Measurements from ENCODE around the gene SLC35E1.
"Not testable (repeated sequence)": the region's sequence is repeated elsewhere in the genome, so short reads cannot be mapped to it uniquely, and the experiment has no call there.

The SLC35E1 gene

DNA sequence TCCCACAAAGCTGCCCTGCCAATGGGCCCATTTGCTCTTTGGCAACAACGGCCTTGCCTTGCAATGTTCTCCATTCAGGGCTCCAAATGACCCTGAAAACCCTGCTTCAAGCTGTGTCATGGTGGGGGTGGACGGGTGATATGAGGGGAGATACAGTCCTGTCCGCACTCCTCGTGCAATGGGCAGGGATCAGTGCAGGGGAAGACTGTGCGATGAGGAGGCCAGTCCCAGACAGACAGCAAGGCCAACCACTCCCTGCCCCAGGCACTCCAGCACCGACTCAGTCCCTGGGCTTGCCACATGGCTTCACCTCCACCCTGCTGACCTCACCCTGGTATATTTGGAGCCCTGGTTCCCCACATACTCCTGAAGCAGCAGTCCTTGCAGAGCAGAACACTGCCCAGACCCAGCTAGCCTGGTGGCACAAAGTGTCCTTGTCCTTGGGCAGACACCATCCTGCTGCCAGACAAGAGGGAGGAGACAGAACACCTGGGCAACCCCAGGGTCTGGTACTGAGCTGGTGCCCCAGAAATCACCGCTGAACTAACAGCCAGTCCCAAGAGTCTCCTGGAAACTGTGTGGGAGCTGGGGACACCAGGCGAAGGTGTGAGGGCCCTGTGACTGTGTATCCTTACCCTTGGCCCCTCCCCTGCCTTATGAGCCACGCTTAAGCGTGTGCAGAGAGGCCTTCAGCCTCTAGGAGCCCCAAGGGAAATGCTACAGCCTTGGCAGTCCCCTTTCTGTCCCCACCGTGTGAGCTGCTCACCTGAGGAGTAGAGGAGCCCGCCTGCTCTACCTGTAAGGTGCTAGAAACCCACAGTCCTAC, 9.1 kb upstream of the SLC35E1 start:
- no peak for DNase-seq

DNA sequence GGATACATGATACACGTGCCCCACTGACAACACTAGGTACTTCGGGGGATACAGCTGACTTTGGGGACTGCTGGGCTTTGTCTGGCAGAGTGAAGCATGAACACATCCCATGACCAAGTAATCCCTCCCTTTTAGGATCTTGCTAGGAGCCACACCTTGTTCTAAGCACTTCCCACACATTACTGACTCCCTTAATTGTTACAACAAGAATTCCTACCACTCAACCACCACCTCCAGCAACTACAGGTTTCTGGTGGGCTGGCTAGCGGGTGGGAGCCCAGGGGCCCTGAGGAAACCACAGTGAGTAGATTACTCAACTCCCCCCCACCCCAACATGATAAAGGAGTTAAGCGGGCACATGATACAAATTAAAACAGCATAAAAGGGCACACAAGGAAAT, 7.2 kb upstream of the SLC35E1 start:
- no peak for DNase-seq

DNA sequence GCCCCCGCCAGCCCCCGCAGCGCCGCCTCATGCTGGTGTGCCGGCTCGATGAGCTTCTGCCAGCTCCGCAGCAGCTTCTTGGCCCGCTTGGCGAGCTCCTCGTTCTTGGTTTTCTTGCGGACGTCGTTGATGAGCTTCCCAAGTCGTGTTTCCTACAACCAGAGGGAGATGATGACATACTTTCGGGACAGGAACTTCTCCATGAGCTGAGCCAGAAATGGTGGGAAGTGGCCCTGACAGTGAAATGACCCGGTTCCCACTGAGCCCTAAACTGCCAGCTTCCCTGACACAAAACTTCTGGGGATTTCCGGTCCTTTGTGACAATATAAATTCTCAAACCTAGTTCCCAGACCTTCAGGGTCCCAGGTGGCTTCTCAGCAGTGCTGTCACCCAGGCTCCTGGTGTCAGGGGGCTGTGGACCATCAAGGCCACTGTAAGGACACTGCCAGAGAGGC, 5.3 kb upstream of the SLC35E1 start:
- DNase-seq, result no peak

DNA sequence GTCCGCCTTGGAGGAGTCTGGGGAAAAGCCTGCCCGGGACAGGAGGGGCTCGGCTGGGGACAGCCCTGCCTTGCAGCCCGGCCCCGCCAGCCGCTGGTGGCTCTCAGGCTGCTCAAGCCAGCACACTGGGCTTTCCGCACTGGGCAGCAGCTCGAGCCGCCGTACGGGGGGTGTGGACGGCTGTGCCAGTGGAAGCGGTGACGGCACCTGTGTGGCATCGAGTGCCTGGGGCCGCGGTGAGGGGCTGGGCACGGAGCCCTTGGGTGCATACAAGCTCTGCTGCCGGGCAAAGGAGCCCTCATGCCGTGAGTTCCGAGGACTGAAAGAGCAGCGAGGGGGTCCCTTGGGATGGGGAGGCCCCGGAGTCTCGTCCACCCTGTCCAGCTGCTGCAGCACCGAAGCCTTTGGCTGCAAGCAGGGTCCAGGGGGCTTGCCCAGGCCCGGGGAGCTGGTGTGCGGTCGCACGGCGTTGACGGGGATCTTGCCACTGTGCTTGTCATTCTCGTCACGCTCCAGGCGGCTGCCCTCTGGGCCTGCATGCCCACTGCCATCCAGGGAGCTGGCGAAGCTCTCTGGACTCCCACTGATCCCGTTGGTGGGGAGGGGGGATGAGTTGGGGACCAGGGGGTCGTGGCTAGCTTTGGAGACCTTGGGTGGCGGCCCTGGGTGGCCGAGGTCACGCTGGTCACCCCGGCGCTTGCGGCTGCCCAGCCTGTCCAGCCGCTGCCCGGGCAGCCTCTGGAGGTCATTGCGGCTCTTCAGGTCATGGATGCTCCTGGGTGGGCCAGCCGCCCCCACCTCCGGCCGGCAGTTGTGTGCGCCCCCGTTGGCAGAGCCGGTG, 4.7 kb upstream of the SLC35E1 start:
- no peak for DNase-seq

DNA sequence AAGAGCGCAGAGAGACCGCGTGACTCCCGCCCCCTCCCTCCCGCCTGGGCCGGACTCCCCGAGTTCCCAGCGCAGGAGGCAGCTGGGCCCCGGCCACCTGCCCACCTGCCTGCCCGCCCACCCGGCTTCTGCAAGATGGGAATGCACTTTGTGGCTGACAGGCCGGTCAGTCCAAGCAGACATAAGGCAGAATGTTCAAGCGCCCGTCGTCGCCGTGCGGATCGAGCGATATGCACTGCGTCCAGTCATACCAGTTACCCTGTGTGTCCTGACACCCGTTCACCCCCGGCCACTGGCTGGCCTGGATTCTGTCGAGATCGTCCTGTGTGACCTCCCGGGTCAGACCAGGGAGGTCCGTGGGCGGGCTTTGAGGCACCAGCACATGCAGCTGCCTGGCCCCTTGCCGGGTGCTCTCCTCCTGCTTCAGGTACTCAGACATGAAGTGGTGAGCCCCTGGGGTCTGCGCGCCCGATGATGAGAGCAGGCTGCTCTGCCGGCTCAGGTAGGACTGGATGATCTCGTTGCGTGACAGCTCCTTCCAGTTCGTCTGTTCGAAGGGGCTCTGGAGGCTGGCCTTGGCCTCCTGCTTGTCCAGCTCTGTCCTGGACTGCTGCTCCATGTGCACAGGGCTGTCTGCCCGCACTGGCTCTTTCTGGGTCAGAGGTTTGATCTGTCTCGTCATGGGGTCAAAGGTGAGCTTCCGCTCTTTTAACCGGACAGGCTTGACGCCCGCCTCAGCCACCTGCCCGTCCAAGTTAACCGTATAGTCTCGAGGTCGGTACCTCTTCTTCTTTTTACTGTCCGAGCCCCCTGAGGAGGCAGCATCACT, 3.9 kb upstream of the SLC35E1 start:
- DNase-seq, result no peak

DNA sequence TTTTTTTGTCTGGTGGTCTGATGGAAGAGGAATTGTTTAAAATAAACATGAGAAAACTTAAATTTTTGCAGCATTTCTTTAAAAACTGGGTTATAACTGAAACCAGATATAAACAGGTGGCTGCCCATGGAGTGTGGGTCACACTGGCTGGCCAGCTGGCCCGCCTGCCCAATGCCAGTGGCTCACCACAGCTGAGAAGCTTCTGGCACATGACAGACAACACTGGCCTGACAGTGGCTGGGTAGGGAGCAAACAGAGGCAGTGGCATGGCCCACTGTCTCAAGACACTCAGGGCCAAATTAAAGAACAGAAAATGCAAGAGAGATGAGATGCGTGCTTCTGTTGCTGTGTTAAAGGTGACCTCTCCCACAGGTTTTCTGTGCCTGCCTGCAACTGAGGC, 3.1 kb upstream of the SLC35E1 start:
- DNase-seq, result no peak

DNA sequence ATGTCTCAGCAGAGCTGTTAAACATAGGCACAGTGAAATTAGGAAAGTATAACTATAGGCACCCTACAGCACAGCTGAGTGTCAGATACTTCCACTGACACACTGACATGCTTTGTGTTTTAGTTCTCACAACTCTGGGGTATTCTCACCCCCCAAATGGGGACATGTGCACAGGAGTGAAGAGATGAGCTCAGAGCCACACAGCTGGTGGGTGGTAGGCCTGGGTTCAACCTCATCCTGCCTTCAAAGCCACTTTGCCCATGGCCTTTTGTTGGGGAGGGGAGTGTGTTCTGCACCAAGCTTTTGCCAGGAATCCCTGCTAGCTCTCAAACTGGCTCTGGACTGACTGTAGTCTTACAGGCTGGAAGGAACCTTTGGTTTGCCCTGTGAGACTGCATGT, 1.7 kb upstream of the SLC35E1 start:
- no peak for DNase-seq

DNA sequence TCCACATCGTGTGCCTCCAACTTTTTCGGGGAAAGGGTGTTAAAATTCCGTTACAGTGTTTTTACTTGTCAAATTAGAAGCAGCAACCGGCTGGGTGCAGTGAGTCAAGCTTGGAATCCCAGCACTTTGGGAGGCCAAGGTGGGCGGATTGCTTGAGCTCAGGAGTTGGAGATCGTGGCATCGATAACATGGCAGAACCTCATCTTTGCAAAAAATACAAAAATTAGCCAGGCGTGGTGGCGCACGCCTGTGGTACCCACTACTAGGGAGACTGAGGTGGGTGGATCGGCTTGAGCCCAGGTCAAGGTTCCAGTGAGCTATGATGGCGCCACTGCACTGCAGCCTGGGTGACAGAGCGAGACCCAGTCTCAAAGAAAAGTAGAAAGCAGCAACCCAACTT, 1.1 kb upstream of the SLC35E1 start:
- DNase-seq, result no peak

DNA sequence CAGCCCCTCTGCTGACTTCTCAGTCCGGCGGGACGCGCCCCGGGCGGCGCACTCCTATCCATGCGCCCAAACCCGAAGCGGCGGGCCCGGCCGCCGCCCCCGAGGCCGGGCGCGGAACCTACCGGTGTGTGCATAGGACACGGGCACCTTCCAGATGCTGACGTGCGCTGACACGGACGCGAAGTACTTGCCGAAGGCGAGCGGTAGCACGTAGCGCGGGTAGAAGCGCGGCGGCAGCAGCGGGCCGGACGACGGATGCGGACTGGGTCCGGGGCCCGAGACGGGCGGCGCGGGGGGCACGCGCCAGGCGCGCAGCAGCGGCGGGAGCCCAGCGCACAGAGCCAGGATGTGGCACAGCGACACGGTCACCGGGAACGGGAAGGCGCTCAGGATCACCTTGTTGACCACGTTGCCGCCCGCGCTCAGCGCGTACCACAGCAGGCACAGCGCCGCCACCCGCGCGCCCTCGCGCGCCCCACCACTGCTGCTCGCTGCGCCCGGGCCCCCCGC, 338 bp downstream of the SLC35E1 start:
- peak in 1 of 2 donors; percentile 50 for DNase-seq

DNA sequence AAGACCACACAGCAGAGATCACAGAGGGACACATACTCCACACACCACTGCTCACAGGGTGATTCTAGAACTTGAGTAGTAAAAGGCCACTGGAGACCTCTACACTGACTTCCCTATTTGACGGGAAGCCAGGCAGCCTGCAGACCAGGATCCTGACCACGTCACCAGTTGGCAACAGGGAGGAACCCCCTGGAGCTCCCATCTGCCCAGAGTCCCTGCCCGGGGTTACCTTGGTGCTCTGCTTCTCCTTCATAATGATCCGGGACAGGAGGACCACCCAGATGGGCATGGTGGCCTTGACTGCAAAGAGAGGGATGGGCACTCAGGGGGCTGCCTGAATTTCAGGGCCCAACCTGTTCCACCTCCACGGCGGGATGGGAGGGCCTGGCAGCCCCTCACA, 932 bp downstream of the SLC35E1 start:
- no peak for DNase-seq

DNA sequence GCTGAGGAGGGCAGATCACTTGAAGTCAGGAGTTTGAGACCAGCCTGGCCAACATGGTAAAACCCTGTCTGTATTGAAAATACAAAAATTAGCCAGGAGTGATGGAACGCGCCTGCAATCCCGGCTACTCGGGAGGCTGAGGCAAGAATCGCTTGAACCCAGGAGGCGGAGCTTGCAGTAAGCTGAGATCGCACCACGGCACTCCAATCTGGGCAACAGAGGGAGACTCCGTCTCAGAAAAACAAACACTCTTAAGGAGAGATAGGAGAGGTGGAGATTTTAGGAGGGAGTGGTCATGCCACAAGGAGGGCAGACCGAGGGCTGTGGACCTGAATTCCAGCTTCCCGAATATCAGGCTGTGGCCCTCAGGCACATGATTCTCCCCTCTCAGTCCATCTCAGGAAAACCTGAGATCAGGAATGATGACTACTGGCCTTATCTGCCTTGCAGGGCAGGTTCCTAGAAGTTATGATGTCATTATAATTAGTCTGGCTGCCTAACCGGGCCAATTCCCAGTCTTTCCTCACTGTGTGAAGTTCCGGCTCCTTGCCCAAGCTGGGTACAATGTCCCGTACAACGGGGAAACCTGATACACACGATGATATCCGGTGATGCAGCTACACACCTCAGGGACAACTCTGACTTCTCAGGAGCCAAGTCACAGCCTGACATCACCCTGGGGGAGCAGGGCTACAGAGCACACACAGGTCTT, 2.5 kb downstream of the SLC35E1 start:
- no peak for DNase-seq

DNA sequence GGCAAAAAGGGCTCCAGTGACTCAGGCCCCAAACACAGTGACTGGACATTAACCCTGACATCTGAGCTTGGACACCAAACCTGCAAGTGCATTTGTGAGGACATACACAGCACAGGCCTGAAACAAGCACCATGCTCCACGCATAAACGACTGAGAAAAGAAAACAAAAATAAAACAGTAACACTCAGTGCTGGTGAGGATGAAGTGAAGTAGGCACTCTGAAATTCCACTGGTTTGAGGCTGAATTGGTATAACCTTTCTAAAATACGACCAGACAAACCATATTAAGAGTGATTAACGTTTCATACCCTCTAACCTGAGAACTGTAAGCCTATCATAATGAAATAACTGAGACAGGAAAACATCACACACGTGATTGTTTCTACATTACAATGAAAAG, 5.5 kb downstream of the SLC35E1 start:
- DNase-seq, result no peak

DNA sequence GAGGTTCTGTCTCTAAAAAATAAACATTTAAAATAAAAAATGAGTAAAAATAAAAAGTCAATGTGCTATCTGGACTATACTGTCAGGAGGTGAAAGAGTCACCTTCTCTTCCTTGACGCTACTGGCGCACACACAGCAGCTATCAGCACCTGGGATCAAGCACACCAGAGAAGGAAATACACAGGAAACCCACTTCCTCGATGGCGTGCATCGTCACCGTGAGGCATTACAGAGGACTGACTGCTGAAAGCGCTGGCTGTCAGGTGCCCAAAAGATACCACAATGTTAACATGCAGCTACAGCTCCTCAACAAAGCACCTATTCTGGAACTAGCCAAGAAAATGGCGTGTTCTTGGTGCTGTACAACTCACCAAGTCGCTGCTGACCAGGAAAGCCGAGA, 6.1 kb downstream of the SLC35E1 start:
- DNase-seq, result no peak

DNA sequence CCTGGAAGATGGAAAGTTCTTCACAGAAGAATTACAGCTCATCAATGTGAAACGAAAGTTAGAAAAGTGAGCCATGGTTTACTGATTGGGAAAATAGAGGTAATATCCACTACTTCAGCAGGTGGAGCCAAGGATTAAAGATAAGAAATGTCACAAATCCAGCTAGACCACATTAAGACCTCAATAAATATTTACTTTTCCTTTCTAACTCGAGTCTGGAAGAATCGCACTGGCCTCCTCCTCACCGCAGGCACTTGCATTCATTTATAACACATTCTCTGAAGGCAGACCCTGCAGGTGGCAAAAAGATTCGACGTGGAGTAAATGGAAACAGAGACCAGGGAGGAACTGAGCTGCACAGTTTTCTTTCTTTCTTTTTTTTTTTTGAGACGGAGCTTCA, 7.4 kb downstream of the SLC35E1 start:
- DNase-seq, result no peak

DNA sequence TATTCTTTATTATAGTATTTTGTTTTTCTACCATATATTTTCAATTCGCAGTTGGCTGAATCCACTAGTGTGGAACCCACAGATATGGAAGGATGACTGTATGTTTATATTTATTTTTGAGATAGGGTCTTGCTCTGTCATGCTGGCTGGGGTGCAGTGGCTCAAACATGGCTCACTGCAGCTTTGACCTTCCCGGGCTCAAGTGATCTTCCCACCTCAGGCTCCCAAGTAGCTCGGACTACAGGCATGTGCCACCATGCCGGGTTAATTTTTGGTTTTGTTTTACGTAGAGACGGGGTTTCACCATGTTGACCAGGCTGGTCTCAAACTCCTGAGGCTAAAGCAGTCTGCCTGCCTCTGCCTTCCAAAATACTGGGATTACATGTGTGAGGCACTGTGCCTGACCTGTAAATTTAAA, 9.6 kb downstream of the SLC35E1 start:
- no peak for DNase-seq

DNA sequence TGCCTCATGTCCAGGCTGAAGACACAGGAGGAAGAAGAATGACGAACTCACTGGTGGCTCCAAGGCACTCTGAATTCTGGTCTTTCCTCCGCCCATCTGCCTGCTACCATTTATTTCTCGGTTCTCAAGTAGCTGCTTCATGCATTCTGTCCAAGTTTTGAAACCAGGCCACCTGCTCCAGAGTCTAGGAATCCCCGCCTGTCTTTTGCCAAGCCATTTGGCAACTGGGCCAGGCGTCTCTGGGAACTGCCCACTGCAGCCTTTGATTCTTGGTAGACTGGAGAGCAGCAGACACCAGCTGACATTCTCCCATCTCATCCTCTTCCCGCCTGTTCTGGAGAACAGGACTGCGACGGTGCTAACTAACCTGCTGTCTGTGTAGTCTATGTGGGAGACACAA, 10.8 kb downstream of the SLC35E1 start:
- peak; percentile 13 to 27 for DNase-seq

DNA sequence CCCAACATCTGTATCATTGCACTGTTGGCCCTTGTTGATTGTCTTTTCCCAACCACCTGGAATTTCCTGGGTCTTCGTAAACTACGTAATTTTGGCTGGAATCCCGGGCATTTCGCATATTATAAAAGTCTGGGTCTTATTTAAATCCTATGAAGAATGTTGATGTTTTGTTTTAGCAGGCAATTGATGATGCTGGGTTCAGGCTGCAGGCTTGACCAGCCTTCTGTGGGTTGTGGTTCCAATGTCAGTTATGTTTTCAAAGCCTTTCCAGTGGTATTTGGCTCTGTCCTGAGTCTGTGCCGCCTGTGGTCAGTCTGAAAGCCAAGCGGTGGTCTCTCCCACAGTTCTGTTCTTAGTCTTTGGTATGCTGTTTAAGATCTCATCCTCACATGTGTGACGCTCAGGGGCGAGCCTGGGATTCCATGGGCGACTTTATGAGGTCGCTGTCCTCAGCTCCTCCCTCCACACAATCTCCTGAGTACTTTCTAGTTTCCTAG, 12.4 kb downstream of the SLC35E1 start:
- no peak for DNase-seq

DNA sequence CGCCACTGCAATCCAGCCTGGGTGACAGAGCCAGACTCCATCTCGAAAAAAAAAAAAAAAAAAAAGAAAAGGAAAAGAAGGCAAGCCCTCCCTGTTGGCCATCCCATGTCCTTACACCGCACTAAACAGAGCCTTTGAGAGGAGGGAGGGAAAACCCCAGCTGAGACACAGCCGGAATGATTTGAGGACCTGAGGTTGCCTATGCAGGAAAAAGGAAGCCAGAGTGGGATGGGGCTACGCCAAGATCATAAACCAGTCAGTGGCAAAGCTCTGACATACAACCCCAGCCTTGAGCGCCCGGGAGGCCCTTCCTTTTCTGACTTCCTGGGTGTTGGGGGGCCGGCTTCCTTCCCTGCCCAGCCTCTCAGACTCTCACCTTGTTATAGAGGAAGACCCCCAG, 17.4 kb downstream of the SLC35E1 start:
- DNase-seq, result no peak

DNA sequence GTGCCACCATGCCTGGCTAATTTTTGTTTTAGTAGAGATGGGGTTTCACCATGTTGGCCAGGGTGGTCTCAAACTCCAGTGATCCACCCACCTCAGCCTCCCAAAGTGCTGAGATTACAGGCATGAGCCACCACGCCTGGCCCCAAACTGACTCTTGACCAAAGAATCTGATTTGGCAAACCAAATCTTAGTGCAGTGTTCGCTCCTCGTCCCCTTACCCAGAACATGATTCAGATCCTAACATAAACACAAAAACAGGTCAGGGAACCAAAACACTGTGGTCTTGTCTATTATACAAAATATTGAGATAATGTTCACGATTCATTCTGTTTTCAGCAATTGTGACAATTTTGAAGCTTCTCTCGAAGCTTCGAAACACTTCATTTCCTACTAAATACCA, 20.3 kb downstream of the SLC35E1 start:
- not testable (repeated sequence) for DNase-seq

DNA sequence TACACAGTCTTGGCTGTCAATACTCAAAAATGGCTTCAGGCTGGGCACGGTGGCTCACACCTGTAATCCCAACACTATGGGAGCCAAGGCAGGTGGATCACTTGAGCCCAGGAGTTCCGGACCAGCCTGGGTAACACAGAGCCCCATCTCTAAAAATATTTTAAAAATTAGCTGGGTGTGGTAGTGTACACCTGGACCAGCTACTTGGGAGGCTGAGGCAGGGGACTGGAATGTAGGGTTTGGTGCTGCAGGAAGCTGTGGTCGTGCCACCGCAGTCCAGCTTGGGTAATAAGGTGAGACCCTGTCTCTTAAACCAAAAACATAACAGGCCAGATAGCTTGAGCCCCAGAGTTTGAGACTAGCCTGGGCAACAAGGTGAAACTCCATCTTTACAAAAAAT, 23.3 kb downstream of the SLC35E1 start:
- DNase-seq, result no peak

DNA sequence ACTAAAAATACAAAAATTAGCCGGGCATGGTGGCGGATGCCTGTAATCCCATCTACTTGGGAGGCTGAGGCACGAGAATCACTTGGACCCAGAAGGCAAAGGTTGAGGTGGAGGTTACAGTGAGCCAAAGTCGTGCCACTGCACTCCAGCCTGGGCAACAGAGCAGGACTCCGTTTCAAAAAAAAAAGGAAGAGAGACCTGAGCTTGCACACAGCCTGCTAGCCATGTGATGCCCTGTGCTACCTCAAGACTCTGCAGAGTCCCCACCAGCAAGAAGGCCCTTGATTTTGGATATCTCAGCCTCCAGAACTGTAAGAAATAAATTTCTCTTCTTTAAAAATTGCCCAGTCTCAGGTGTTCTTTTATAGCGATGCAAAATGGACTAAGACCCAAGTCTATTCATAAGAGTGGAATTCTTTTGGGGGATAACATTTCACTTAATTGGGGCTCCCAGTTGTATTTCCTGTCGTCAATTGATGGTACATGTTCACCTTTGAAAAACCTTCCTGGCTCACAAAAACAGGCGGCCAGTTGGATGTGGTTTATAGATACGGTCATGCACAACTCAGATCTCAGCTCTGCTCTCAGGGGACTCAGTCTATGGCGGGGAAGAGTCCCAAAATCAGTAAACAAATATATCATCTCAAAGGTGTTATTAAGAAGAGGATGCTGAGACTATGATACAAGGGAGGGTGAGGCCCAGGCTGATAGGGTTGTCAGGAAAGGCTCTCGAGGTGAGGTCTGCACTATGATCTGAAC, 27.6 kb downstream of the SLC35E1 start:
- DNase-seq, result no peak
